Measurements from ENCODE around the gene SLCO1A2.

The SLCO1A2 gene

DNA sequence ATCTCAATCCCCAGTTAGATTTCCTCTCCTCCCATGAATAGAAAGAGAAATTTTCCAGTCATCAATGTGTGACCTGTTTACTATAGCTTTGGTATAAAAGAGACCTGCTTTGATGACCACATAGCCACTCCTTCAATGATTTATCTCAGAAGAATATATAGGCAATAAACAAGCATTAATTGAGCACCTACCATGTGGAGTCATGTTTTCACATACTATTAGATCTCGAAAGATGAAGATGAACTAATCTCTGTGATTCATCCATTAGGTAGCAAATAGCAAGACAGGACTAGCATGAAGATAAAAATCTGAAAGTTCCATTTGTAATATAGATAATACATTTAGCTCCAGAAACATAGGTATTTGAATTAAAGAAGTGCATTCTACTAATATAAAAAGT lies 40.5 kb downstream of the SLCO1A2 start:
- no peak overlapping the region for H3K4me3 ChIP-seq (ENCODE audit: low read depth, low read length)
- TF ChIP-seq, protein P1, sequence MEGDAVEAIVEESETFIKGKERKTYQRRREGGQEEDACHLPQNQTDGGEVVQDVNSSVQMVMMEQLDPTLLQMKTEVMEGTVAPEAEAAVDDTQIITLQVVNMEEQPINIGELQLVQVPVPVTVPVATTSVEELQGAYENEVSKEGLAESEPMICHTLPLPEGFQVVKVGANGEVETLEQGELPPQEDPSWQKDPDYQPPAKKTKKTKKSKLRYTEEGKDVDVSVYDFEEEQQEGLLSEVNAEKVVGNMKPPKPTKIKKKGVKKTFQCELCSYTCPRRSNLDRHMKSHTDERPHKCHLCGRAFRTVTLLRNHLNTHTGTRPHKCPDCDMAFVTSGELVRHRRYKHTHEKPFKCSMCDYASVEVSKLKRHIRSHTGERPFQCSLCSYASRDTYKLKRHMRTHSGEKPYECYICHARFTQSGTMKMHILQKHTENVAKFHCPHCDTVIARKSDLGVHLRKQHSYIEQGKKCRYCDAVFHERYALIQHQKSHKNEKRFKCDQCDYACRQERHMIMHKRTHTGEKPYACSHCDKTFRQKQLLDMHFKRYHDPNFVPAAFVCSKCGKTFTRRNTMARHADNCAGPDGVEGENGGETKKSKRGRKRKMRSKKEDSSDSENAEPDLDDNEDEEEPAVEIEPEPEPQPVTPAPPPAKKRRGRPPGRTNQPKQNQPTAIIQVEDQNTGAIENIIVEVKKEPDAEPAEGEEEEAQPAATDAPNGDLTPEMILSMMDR (IDR thresholded peaks at IDR 0.05; ENCODE audit: low read depth, low read length, missing control alignments), result no peak
- DNase-seq (ENCODE audit: low read depth), result no peak

- no peak for DNase-seq (ENCODE audit: low read depth)
- TF ChIP-seq, protein P1 (IDR thresholded peaks at IDR 0.05; ENCODE audit: low read depth, low read length, missing control alignments), result no peak
- no peak overlapping the region for H3K4me3 ChIP-seq (ENCODE audit: low read depth, low read length)
Observed at GRCh38 chr12:21292111-21292510, 42.6 kb downstream of the SLCO1A2 start.

DNA sequence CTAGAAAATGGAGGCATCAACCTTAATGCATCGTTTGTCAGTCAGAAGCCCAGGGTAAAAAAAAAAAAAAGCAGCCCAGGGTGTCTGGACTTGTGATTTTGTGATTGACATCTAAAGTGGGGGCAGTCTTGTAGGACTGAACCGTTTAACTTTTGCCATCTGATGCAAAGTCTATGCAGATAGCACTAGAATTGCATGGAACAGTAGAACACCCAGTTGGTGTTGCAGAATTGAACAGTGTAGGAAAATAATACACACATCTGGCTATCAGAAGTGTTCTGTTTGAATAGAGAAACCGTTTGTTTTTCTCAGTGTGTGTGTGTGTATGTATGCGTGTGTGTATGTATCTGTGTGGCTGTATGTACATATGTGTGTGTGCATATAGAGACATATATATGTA lies 45.0 kb downstream of the SLCO1A2 start:
- no peak for DNase-seq (ENCODE audit: low read depth)
- H3K4me3 ChIP-seq (ENCODE audit: low read depth, low read length), result no peak overlapping the region
- TF ChIP-seq, protein P1 (IDR thresholded peaks at IDR 0.05; ENCODE audit: low read depth, low read length, missing control alignments), result no peak

GRCh38 chr12:21276826-21277225 lies 57.9 kb downstream of the SLCO1A2 start:
- H3K4me3 ChIP-seq (ENCODE audit: low read depth, low read length), result no peak overlapping the region
- no peak for DNase-seq (ENCODE audit: low read depth)
- TF ChIP-seq, protein P1 (IDR thresholded peaks at IDR 0.05; ENCODE audit: low read depth, low read length, missing control alignments), result no peak

DNA sequence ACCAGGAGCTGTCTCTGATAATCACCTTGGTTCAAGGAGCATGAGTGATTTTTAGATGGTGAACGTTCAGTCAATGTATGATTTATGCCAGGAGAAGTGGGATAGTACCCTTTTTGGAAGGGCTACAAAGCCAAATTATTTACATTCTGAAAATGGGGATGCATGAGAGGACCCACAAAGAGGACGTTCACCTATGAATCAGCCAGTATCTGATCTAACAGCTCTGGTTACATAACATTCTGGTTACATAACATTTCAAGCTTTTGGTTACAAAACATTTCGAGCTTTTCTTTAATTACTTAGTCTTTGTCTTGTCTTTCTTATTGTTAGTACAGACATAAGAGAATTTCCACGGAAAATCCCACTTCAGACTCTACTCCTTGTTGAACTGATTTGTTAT lies 68.8 kb downstream of the SLCO1A2 start:
- TF ChIP-seq, protein P1 (IDR thresholded peaks at IDR 0.05; ENCODE audit: low read depth, low read length, missing control alignments), result no peak
- no peak for DNase-seq (ENCODE audit: low read depth)
- H3K4me3 ChIP-seq (ENCODE audit: low read depth, low read length), result no peak overlapping the region

GRCh38 chr12:21264232-21264631 lies 70.5 kb downstream of the SLCO1A2 start:
- TF ChIP-seq, protein P1 (IDR thresholded peaks at IDR 0.05; ENCODE audit: low read depth, low read length, missing control alignments), result no peak
- H3K4me3 ChIP-seq (ENCODE audit: low read depth, low read length), result no peak overlapping the region
- no peak for DNase-seq (ENCODE audit: low read depth)

- DNase-seq (ENCODE audit: low read depth), result no peak
- TF ChIP-seq, protein P1 (IDR thresholded peaks at IDR 0.05; ENCODE audit: low read depth, low read length, missing control alignments), result no peak
- H3K4me3 ChIP-seq (ENCODE audit: low read depth, low read length), result no peak overlapping the region
Observed at GRCh38 chr12:21257172-21257571, 77.5 kb downstream of the SLCO1A2 start.
